ENCODE measurements around the gene NDE1. TPM values are rescaled to one million over a fixed set of nuclear protein-coding genes. Genes with fewer than 3 reads are reported as not detected.
"Not testable (repeated sequence)": the region's sequence is repeated elsewhere in the genome, so short reads cannot be mapped to it uniquely, and the experiment has no call there.

Gene NDE1
- total and polyA plus RNA-seq, 2 of the 8 experiments (the other 6 are each of a cell fraction or from before 2014, with no cell fraction given) = 13.3 to 41.3 TPM

GRCh38 chr16:15644962-15645465 lies 5.0 kb upstream of the NDE1 start:
- H2BK15ac ChIP-seq (ENCODE audit: low read length); H4K5ac ChIP-seq (ENCODE audit: insufficient read length, low read depth, low read length); H2AFZ ChIP-seq (ENCODE audit: low read length); H3K18ac ChIP-seq (ENCODE audit: extremely low read depth, low read length); H3K56ac ChIP-seq (replicated peaks; ENCODE audit: insufficient read length, low read depth, low read length); H3K9me3 ChIP-seq (ENCODE audit: insufficient read depth in 2 of 2, low read depth in 1 of 2, low read length in 1 of 2); H4K8ac ChIP-seq (ENCODE audit: extremely low read depth, insufficient read depth, low read length); H3K14ac ChIP-seq (ENCODE audit: insufficient read length); H2AK5ac ChIP-seq (ENCODE audit: low read depth, low read length); H3K4me3 ChIP-seq (ENCODE audit: extremely low read depth in 1 of 4, insufficient read depth in 2 of 4, low read depth in 3 of 4, low read length in 4 of 4); H3K36me3 ChIP-seq (ENCODE audit: control insufficient read depth in 2 of 4, insufficient read depth in 4 of 4, low read length in 3 of 4); H3K4ac ChIP-seq (replicated peaks; ENCODE audit: insufficient read length, low read depth, low read length); H3K79me1 ChIP-seq (ENCODE audit: low read depth, low read length); H3K23me2 ChIP-seq (ENCODE audit: low read depth, low read length); H3K27ac ChIP-seq (ENCODE audit: low read depth, low read length); H3K23ac ChIP-seq (ENCODE audit: insufficient read length); H2BK5ac ChIP-seq (ENCODE audit: low read depth, low read length); H4K20me1 ChIP-seq (replicated peaks in 1 of 2; ENCODE audit: control insufficient read depth in 1 of 2, insufficient read depth in 2 of 2, low read length in 2 of 2); POLR2A ChIA-PET (ENCODE audit: partially characterized antibody); H2BK12ac ChIP-seq (ENCODE audit: low read depth, low read length); H3K4me2 ChIP-seq (ENCODE audit: insufficient read depth in 1 of 2, low read depth in 2 of 2, low read length in 2 of 2); H2BK120ac ChIP-seq (replicated peaks; ENCODE audit: low read depth, low read length); H3K9ac ChIP-seq (replicated peaks in 1 of 4; ENCODE audit: extremely low read depth in 1 of 4, low read depth in 3 of 4, low read length in 3 of 4); DNase-seq (ENCODE audit: low read depth in 1 of 2, low spot score in 2 of 2); H2BK20ac ChIP-seq (ENCODE audit: low read length); H4K91ac ChIP-seq (replicated peaks; ENCODE audit: insufficient read length, low read length); FAIRE-seq; H3K27me3 ChIP-seq (replicated peaks in 1 of 4; ENCODE audit: control insufficient read depth in 3 of 4, extremely low read depth in 1 of 4, insufficient read depth in 3 of 4, low read length in 3 of 4): not testable (repeated sequence)
- peaks cover 0 to 12% (median 3%) of the 10 kb centered on the region in 4 experiments; a peak in 3 of 7 replicates for H3K4me1 ChIP-seq (replicated peaks in 1 of 4; ENCODE audit: control insufficient read depth in 3 of 4, insufficient read depth in 4 of 4, low read length in 3 of 4)
- CTCF ChIA-PET (ENCODE audit: partially characterized antibody) = interaction anchor here (1.6 kb wide), 1 partner anchor 37 kb away, joined by 3 read pairs; no protein-coding TSS in a partner anchor
- H3K79me2 ChIP-seq (ENCODE audit: control insufficient read depth in 1 of 2, insufficient read depth in 2 of 2, low read length in 2 of 2) = peaks cover 5 to 24% of the 10 kb centered on the region in 2 experiments
- 0 out of 2 replicates have a peak, but pooled peaks have one; percentile 29 for TF ChIP-seq CEBPB (IDR thresholded peaks at IDR 0.05; ENCODE audit: low read depth, low read length)
- WGBS, 2 experiments (ENCODE audit: extremely low coverage in 1 of 2, insufficient coverage in 1 of 2, insufficient read length in 1 of 2, insufficient replicate concordance in 2 of 2, low coverage in 1 of 2, low lambda C conversion rate in 2 of 2, missing lambda C conversion rate in 1 of 2) = 93% methylated on average over 9 of the region's 10 CpGs; no CpG with 5 or more reads in 1 of the 2 experiments

Measured in H1 (cell line).